Activated T-cell treated with anti-CD3 and anti-CD28 coated beads, Interleukin-2, amount 50 U/mL, for 48 hours (primary cell): Measurements from ENCODE around the gene KCNJ15.

ENCODE experiments used
- DNase-seq, 2 experiments: peaks; one replicate each; pipeline ENCODE4 v3.0.0-alpha.2; 2020

Gene KCNJ15

GRCh38 chr21:38300141-38300578 is 43.4 kb downstream of the KCNJ15 start:
- DNase-seq = no peak

GRCh38 chr21:38301321-38302214 is 44.8 kb downstream of the KCNJ15 start:
- DNase-seq = no peak

- no peak for DNase-seq
These were observed 46.5 kb downstream of the KCNJ15 start for GRCh38 chr21:38303300-38303699.

- DNase-seq = no peak
These were observed 49.8 kb downstream of the KCNJ15 start for GRCh38 chr21:38306433-38307141.

- DNase-seq = no peak
These were observed 51.2 kb downstream of the KCNJ15 start for GRCh38 chr21:38307771-38308531.

GRCh38 chr21:38308532-38309119 is 51.8 kb downstream of the KCNJ15 start:
- no peak for DNase-seq

- no peak for DNase-seq
These were observed 54.1 kb downstream of the KCNJ15 start for GRCh38 chr21:38310646-38311485.

GRCh38 chr21:38311765-38312164 is 55.0 kb downstream of the KCNJ15 start:
- DNase-seq = no peak

GRCh38 chr21:38312822-38313221 is 56.0 kb downstream of the KCNJ15 start:
- DNase-seq = no peak

- DNase-seq = no peak
These were observed 57.8 kb downstream of the KCNJ15 start for GRCh38 chr21:38314558-38314957.

GRCh38 chr21:38315122-38315521 is 58.3 kb downstream of the KCNJ15 start:
- no peak for DNase-seq

GRCh38 chr21:38319781-38320180 is 63.0 kb downstream of the KCNJ15 start:
- DNase-seq = no peak

GRCh38 chr21:38321568-38321967 is 64.8 kb downstream of the KCNJ15 start:
- DNase-seq = no peak

- no peak for DNase-seq
These were observed 65.6 kb downstream of the KCNJ15 start for GRCh38 chr21:38322311-38322950.

- DNase-seq = no peak
These were observed 67.1 kb downstream of the KCNJ15 start for GRCh38 chr21:38323721-38324531.

- DNase-seq = no peak
These were observed 68.4 kb downstream of the KCNJ15 start for GRCh38 chr21:38325216-38325615.

GRCh38 chr21:38325731-38326420 is 69.1 kb downstream of the KCNJ15 start:
- no peak for DNase-seq

- DNase-seq = no peak
These were observed 69.6 kb downstream of the KCNJ15 start for GRCh38 chr21:38326429-38326828.

- DNase-seq = no peak
These were observed 70.1 kb downstream of the KCNJ15 start for GRCh38 chr21:38326899-38327298.

- peak in 1 of 2 experiments; percentile 22 for DNase-seq
These were observed 71.2 kb downstream of the KCNJ15 start for GRCh38 chr21:38327984-38328383.
